ENCODE measurements around the gene SRP54.

The SRP54 gene

DNA sequence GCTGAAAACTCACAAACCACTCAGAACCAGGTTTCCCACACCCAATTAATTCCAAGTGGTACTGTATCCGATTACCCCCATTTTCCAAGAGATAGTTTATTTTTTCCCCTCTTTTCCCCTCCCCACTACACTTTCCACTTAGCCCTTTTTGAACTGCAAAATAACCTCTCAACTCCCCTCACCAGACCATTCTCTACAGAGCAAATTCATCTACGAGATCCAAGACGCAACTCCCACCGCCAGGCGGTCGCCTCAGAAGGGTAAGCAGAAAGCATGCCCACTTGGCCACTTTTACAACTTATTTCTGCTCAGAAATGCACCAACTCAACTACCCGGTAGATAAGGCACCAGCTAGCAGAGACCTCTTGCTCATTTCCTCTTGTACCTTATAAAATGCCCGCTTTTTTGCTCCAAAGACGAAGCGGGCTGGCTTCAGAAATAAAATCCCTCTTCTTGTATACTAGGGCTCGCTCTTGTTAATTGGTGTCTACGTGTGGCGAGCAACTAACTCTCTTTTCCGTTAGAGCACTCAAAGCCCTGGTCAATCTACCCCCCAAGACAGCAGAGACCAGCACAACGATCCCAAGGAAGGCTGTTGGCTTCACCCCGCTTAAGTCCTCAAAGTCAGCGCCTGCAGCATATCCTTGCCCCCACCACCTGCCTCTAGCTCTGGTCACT is 910 bp upstream of the SRP54 start:
- no CpG with 5 or more reads among the region's 17 CpGs for WGBS (ENCODE audit: extremely low coverage, insufficient coverage, insufficient read length)
- Histone ChIP-seq H3K36me3 (ENCODE audit: control insufficient read depth in 1 of 2, insufficient read depth in 2 of 2, low read length in 2 of 2) (no peaks in the 10 kb centered on the region), H3K9ac (ENCODE audit: low read length) (peak overlapping the region; percentile 38), H3K18ac (ENCODE audit: low read length) (no peak overlapping the region), H3K27me3 (ENCODE audit: insufficient read depth, low read length) (no peaks in the 10 kb centered on the region), H3K4ac (ENCODE audit: low read depth, low read length) (no peak overlapping the region), H3K4me2 (ENCODE audit: low read length) (peak overlapping the region; percentile 94), H4K8ac (ENCODE audit: low read depth, low read length) (peak overlapping the region; percentile 11), H2BK120ac (ENCODE audit: insufficient read depth, low read length, poor library complexity) (no peak overlapping the region), H2AFZ (ENCODE audit: insufficient read depth, low read length, poor library complexity) (peak overlapping the region; percentile 26), H4K91ac (ENCODE audit: low read depth, low read length) (no peak overlapping the region), H3K79me2 (ENCODE audit: control insufficient read depth, insufficient read depth, low read length, poor library complexity) (peaks cover 9% of the 10 kb centered on the region), H2AK5ac (ENCODE audit: low read length) (no peak overlapping the region), H3K27ac (ENCODE audit: low read depth, low read length) (peak overlapping the region; percentile 93), H3K9me3 (ENCODE audit: insufficient read depth, low read depth, low read length) (no peaks in the 10 kb centered on the region), H2BK5ac (ENCODE audit: low read depth, low read length, poor library complexity) (no peak overlapping the region), H3K4me1 (ENCODE audit: control insufficient read depth in 1 of 2, insufficient read depth in 2 of 2, low read length in 2 of 2) (peaks cover 0 to 4% of the 10 kb centered on the region in 2 experiments), H3K79me1 (ENCODE audit: low read length) (peaks cover 8% of the 10 kb centered on the region), H3K14ac (ENCODE audit: low read length) (no peak overlapping the region), H4K12ac (ENCODE audit: low read depth, low read length) (no peak overlapping the region), H3K23ac (ENCODE audit: low read length) (no peak overlapping the region), H3K4me3 (ENCODE audit: low read depth, low read length) (peak overlapping the region; percentile 71), H2BK12ac (ENCODE audit: low read length) (no peak overlapping the region)
- DNase-seq, result peak in 1 of 2 donors; percentile 51

DNA sequence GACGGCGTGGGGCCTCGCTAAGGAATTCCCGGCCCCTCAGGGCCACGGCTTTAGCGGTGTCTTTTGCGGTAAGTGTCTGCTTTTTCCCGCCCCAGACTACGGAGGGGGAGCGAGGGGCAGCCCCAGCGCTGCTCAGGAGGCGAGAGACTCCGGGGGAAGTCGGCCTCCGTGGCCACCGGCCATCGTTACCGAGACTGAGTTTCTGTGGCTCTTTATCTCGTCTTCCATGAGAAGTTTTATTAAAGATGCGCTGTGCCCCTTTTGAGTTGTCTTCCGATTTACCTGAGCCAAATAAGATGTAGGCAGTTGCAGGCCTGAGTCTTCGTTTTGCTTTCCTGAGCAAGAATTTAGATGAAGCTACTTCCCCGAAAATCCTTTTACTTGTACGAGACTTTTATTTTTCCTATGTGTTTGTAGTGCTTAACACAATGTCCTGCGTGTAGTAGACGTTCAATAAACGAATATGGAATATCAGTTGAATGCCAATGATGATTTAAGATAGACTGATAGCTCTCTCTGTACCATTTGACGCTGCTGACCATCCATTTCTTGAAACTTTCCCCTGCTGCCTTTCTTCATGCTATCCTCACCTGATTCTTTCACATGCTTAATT is 462 bp downstream of the SRP54 start:
- H3K9me3 ChIP-seq (ENCODE audit: insufficient read depth, low read depth, low read length), result no peaks in the 10 kb centered on the region
- H3K36me3 ChIP-seq (ENCODE audit: control insufficient read depth in 1 of 2, insufficient read depth in 2 of 2, low read length in 2 of 2), result no peaks in the 10 kb centered on the region
- H3K14ac ChIP-seq (ENCODE audit: low read length), result peak overlapping the region; percentile 86
- peaks cover 9% of the 10 kb centered on the region for H3K79me2 ChIP-seq (ENCODE audit: control insufficient read depth, insufficient read depth, low read length, poor library complexity)
- H2AK5ac ChIP-seq (ENCODE audit: low read length), result peak overlapping the region; percentile 39
- no peak overlapping the region for H2BK12ac ChIP-seq (ENCODE audit: low read length)
- H3K4me3 ChIP-seq (ENCODE audit: low read depth, low read length), result peak overlapping the region; percentile 89
- peak overlapping the region; percentile 93 for H3K27ac ChIP-seq (ENCODE audit: low read depth, low read length)
- DNase-seq, result no peak
- H3K27me3 ChIP-seq (ENCODE audit: insufficient read depth, low read length), result no peaks in the 10 kb centered on the region
- H3K4me1 ChIP-seq (ENCODE audit: control insufficient read depth in 1 of 2, insufficient read depth in 2 of 2, low read length in 2 of 2), result peaks cover 0 to 4% of the 10 kb centered on the region in 2 experiments
- peak overlapping the region; percentile 78 for H3K9ac ChIP-seq (ENCODE audit: low read length)
- peak overlapping the region; percentile 73 for H4K12ac ChIP-seq (ENCODE audit: low read depth, low read length)
- H2AFZ ChIP-seq (ENCODE audit: insufficient read depth, low read length, poor library complexity), result peak overlapping the region; percentile 78
- H4K91ac ChIP-seq (ENCODE audit: low read depth, low read length), result peak overlapping the region; percentile 79
- peaks cover 8% of the 10 kb centered on the region for H3K79me1 ChIP-seq (ENCODE audit: low read length)
- no peak overlapping the region for H3K23ac ChIP-seq (ENCODE audit: low read length)
- H4K8ac ChIP-seq (ENCODE audit: low read depth, low read length), result peak overlapping the region; percentile 81
- H2BK120ac ChIP-seq (ENCODE audit: insufficient read depth, low read length, poor library complexity), result peak overlapping the region; percentile 29
- peak overlapping the region; percentile 81 for H3K4ac ChIP-seq (ENCODE audit: low read depth, low read length)
- no CpG with 5 or more reads among the region's 28 CpGs for WGBS (ENCODE audit: extremely low coverage, insufficient coverage, insufficient read length)
- peak overlapping the region; percentile 70 for H2BK5ac ChIP-seq (ENCODE audit: low read depth, low read length, poor library complexity)
- H3K18ac ChIP-seq (ENCODE audit: low read length), result peak overlapping the region; percentile 35
- peak overlapping the region; percentile 94 for H3K4me2 ChIP-seq (ENCODE audit: low read length)

DNA sequence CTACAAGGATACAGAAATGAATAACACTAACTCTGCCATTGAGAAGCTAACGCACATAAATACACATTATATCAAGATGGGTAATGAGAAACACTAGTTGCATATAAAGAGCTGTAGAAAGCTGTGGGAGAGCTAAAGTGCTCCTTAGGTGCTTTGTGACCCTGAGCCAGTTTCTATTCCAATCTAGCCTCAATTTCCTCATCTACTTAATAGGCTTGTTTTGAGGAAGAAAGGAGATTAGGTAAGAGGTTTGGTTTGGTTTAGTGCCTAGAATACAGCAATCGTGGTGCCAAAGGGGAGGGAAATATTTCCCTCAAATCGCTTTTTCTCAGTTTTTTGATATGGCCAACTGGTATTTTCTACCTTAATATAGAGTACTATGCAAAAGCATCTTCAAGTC is 994 bp downstream of the SRP54 start:
- H2BK12ac ChIP-seq (ENCODE audit: low read length), result no peak overlapping the region
- H3K4me2 ChIP-seq (ENCODE audit: low read length), result peak overlapping the region; percentile 94
- no peak overlapping the region for H3K4me3 ChIP-seq (ENCODE audit: low read depth, low read length)
- H3K36me3 ChIP-seq (ENCODE audit: control insufficient read depth in 1 of 2, insufficient read depth in 2 of 2, low read length in 2 of 2), result no peaks in the 10 kb centered on the region
- H2AFZ ChIP-seq (ENCODE audit: insufficient read depth, low read length, poor library complexity), result no peak overlapping the region
- no CpG with 5 or more reads among the region's 3 CpGs for WGBS (ENCODE audit: extremely low coverage, insufficient coverage, insufficient read length)
- no peak overlapping the region for H2BK5ac ChIP-seq (ENCODE audit: low read depth, low read length, poor library complexity)
- no peak overlapping the region for H3K9ac ChIP-seq (ENCODE audit: low read length)
- no peak overlapping the region for H2AK5ac ChIP-seq (ENCODE audit: low read length)
- no peak for DNase-seq
- H3K4ac ChIP-seq (ENCODE audit: low read depth, low read length), result peak overlapping the region; percentile 77
- H3K27ac ChIP-seq (ENCODE audit: low read depth, low read length), result no peak overlapping the region
- no peak overlapping the region for H2BK120ac ChIP-seq (ENCODE audit: insufficient read depth, low read length, poor library complexity)
- H3K18ac ChIP-seq (ENCODE audit: low read length), result no peak overlapping the region
- H3K79me2 ChIP-seq (ENCODE audit: control insufficient read depth, insufficient read depth, low read length, poor library complexity), result peaks cover 9% of the 10 kb centered on the region
- no peaks in the 10 kb centered on the region for H3K9me3 ChIP-seq (ENCODE audit: insufficient read depth, low read depth, low read length)
- no peak overlapping the region for H4K91ac ChIP-seq (ENCODE audit: low read depth, low read length)
- H3K4me1 ChIP-seq (ENCODE audit: control insufficient read depth in 1 of 2, insufficient read depth in 2 of 2, low read length in 2 of 2), result peaks cover 0 to 4% of the 10 kb centered on the region in 2 experiments
- H4K8ac ChIP-seq (ENCODE audit: low read depth, low read length), result no peak overlapping the region
- H3K79me1 ChIP-seq (ENCODE audit: low read length), result peaks cover 8% of the 10 kb centered on the region
- H3K23ac ChIP-seq (ENCODE audit: low read length), result no peak overlapping the region
- no peak overlapping the region for H4K12ac ChIP-seq (ENCODE audit: low read depth, low read length)
- H3K14ac ChIP-seq (ENCODE audit: low read length), result no peak overlapping the region
- no peaks in the 10 kb centered on the region for H3K27me3 ChIP-seq (ENCODE audit: insufficient read depth, low read length)

DNA sequence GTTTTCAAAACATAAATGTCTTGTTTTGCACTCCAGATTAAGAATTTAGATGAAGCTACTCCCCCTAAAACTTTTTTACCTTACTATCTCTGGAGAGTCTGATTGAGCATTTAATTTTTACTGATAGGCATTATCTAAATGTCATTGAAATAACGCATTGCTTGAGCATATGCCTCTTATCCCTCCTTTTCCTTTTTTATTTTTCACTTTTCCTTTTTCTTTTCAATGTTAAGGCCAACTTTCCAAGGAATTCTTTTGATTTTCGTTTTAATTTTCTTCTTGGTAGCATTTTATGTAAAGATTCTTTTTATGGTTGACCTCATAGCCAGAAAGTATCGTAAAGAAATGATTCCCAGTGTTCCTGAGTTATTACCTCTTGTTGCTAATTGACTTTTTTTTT is 2.9 kb downstream of the SRP54 start:
- H3K9me3 ChIP-seq (ENCODE audit: insufficient read depth, low read depth, low read length), result no peaks in the 10 kb centered on the region
- H2BK12ac ChIP-seq (ENCODE audit: low read length), result no peak overlapping the region
- H3K4ac ChIP-seq (ENCODE audit: low read depth, low read length), result no peak overlapping the region
- no peak overlapping the region for H2BK120ac ChIP-seq (ENCODE audit: insufficient read depth, low read length, poor library complexity)
- no peak overlapping the region for H3K27ac ChIP-seq (ENCODE audit: low read depth, low read length)
- no peaks in the 10 kb centered on the region for H3K27me3 ChIP-seq (ENCODE audit: insufficient read depth, low read length)
- H3K18ac ChIP-seq (ENCODE audit: low read length), result no peak overlapping the region
- no peak overlapping the region for H2AK5ac ChIP-seq (ENCODE audit: low read length)
- peaks cover 0 to 3% of the 10 kb centered on the region in 2 experiments for H3K4me1 ChIP-seq (ENCODE audit: control insufficient read depth in 1 of 2, insufficient read depth in 2 of 2, low read length in 2 of 2)
- peaks cover 8% of the 10 kb centered on the region for H3K79me1 ChIP-seq (ENCODE audit: low read length)
- no peak overlapping the region for H4K8ac ChIP-seq (ENCODE audit: low read depth, low read length)
- no peak overlapping the region for H3K23ac ChIP-seq (ENCODE audit: low read length)
- H4K12ac ChIP-seq (ENCODE audit: low read depth, low read length), result no peak overlapping the region
- H3K36me3 ChIP-seq (ENCODE audit: control insufficient read depth in 1 of 2, insufficient read depth in 2 of 2, low read length in 2 of 2), result no peaks in the 10 kb centered on the region
- H3K79me2 ChIP-seq (ENCODE audit: control insufficient read depth, insufficient read depth, low read length, poor library complexity), result peaks cover 12% of the 10 kb centered on the region
- H3K9ac ChIP-seq (ENCODE audit: low read length), result no peak overlapping the region
- no peak overlapping the region for H3K4me2 ChIP-seq (ENCODE audit: low read length)
- no peak overlapping the region for H3K4me3 ChIP-seq (ENCODE audit: low read depth, low read length)
- no CpG with 5 or more reads among the region's 3 CpGs for WGBS (ENCODE audit: extremely low coverage, insufficient coverage, insufficient read length)
- no peak overlapping the region for H4K91ac ChIP-seq (ENCODE audit: low read depth, low read length)
- H3K14ac ChIP-seq (ENCODE audit: low read length), result no peak overlapping the region
- no peak overlapping the region for H2BK5ac ChIP-seq (ENCODE audit: low read depth, low read length, poor library complexity)
- no peak overlapping the region for H2AFZ ChIP-seq (ENCODE audit: insufficient read depth, low read length, poor library complexity)
- DNase-seq, result no peak

Data from trophoblast cell (in vitro differentiated cells and primary cell).